CD4-positive, alpha-beta T cell treated with Interleukin-17A for 4 hours (primary cell): ENCODE results near the gene DAGLB.
A peak's percentile ranks its signal among the peaks of the same experiment; 100 is the strongest.
"Not testable (repeated sequence)": the region's sequence is repeated elsewhere in the genome, so short reads cannot be mapped to it uniquely, and the experiment has no call there.

Experiments
- DNase-seq: peaks from one replicate; pipeline ENCODE4 v3.0.0-alpha.2; 2020; ENCODE audit warnings: mixed read lengths

Gene DAGLB

DNA sequence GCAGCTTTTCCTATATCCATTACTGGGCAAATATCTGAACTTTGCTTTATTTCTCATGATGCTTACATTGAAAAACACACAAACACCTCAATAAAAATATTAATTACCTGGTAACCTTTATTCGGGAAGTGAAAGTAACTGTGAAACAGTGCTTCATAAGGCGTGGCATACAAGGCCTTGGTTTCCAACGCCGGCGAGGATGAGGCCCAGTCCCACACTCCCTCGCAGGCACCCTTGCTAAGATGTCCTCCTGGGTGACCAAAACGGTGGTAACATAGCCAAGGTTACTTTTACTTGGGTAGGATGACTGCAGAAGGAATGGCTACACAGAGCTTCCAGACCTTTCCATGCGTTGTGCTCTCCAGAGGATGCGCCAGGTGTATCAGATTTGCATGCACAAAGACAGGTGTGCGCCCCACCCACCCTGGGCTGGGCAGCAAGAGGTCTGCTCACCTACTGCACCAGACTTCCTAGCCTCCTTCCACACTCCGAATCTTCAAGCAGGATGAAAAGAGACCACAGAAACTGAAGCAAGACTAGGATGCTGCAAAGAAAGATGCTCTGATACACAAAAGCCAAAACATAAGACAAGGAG is 13.3 kb upstream of the DAGLB start:
- no peak for DNase-seq

- DNase-seq: no peak
Measured at GRCh38 chr7:6460303-6460702, 12.5 kb upstream of the DAGLB start.

DNA sequence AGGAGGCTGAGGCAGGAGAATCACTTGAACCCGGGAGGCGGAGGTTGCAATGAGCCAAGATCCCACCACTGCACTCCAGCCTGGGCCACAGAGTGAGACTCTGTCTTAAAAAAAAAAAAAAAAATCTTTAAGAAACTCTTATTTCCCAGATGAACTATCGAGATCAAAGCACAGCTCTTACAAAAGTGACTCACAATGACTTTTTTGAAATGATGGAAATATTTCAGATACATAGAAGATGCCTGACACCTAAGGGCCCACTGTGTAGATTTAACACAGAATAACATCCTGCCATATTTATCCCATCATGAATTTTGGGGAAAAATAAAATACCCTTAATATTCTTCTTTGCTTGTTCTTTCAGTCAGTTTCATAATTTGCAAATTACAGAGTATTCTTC is 10.9 kb upstream of the DAGLB start:
- DNase-seq: not testable (repeated sequence)

DNA sequence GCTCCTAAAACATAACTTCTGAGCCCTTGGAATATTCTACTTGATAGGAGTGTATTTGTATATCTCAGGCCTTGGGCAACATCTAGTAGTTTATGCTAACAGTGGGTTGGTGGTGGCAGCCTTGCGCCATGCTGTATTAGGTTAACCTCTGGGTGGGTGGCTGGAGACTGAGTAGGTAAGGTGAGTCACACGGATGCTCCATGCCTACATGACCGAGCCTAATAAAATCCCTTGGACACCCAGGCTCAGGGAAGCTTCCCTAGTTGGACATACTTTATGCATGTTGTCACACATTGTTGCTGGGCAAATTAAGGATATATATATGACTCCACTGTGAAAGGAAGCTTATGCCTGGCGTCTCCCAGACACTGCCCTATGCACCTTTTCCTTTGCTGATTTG is 6.0 kb upstream of the DAGLB start:
- no peak for DNase-seq

- DNase-seq: no peak
Measured at GRCh38 chr7:6451224-6451705, 3.5 kb upstream of the DAGLB start.

- DNase-seq: not testable (repeated sequence)
Measured at GRCh38 chr7:6450591-6450990, 2.8 kb upstream of the DAGLB start.

DNA sequence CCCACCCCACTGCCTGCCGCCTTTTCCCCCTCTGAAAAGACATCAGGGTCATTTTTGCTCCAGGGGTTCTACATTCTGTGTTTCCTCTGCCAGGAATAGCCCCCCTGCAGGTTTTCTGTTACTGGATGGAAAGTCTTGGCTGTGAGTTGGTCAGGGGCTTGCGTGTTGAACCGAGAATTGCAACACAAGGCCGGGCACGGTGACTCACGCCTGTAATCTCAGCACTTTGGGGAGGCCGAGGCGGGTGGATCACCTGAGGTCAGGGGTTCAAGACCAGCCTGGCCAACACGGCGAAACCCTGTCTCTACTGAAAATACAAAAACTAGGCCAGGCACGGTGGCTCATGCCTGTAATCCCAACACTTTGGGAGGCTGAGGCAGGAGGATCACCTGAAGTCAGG is 2.1 kb upstream of the DAGLB start:
- not testable (repeated sequence) for DNase-seq

DNA sequence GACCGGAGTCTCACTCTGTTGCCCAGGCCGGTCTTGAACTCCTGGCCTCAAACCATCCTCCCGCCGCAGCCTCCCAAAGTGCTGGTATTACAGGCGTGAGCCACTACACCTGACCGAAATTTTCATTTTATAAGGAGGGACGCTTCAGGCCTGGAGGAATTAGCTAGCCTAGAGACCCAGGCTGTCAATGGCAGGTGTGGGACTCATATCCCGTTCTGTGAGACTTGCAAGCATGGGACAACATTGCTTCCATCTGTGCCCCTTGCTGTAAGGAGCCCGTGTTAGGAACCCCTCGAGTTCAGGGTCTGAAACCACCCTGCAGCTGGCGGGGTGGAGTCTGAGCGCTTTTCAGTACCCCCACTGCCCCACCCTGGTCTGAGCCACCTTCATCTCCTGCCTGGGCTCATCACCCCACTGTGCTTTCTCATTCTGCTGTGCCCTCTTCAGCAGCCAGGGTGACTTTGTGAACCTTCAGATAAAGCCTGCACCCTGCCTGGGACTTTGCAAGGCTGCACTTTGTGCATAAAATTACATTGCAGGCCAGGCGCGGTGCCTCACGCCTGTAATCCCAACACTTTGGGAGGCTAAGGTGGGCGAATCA is 1.3 kb upstream of the DAGLB start:
- no peak for DNase-seq

DNA sequence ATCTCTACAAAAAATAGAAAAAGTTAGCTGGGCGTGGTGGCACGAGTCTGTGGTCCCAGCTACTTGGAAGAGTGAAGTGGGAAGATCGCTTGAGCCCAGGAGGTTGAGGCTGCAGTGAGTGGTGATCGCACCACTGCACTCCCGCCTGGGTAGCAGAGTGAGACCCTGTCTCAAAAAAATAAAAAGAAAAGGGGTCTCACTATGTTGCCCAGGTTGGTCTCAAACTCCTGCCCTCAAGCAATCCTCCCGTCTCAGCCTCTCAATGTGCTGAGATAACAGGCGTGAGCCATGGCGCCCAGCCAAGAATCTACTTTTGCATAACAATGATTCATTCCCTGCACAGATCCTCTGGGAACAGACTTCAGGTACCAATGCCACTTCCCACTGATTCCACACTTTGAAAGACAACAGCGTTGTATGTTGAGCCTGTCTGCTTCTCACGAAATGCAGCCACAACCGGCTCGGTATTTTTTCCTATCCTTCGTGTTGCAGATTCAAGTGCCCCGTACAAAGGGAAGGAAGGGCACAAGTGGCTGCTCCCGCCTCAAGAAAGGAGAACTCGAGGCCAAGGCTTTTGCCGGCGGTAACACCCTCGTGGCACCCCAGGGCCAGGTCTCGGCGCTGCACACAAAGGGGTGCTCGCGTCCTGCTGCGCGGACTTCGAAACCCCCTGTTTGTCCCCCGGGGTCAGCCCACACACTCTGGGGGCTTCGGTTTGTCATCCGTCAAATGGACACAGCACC is 745 bp downstream of the DAGLB start:
- peak; percentile 57 for DNase-seq

DNA sequence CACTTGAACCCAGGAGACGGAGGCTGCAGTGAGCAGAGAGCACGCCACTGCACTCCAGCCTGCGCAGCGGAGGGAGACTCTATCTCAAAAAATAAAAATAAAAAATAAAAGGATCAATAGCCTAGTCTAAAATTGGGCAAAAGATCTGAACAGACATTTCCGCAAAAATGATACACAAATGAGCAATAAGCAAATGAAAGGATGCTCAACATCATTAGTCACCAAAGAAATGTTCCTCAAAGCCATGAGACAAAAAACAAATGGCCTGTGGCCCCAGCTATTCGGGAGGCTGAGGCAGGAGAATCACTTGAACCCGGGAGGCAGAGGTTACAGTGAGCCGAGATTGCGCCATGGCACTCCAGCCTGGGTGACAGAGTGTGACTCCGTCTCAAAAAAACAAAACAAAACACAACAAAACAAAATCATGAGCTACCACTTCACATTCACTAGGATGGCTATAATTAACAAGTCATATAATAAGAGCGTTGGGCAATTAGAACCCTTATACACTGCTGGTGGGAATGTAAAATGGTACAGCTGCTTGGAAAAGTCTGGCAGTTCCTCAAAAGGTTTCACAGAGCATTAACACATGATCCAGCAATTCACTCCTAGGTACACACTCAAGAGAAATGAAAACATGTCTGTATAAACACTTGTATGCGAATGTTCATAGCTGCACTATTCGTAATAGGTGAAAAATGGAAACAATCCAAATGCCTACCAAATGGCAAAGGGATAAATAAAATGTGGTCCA is 3.1 kb downstream of the DAGLB start:
- no peak for DNase-seq

GRCh38 chr7:6443372-6443941 is 4.3 kb downstream of the DAGLB start:
- no peak for DNase-seq

- no peak for DNase-seq
Measured at GRCh38 chr7:6442114-6442513, 5.6 kb downstream of the DAGLB start.

DNA sequence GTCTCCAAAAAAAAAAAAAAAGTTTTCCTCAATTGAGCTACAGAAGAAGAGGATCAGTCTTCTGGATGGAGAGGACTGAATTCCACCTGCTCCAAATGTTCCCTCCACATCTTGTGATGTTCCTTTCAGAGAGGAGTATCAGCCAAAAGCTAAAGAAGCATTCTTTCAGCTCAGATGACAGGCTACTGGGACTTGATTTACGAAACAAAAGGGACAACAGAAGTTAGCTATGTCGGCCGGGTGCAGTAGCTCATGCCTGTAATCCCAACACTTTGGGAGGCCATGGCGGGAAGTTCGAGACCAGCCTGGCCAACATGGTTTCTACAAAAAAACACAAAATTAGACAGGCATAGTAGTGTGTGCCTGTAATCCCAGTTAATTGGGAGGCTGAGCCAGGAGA is 7.4 kb downstream of the DAGLB start:
- DNase-seq: no peak

DNA sequence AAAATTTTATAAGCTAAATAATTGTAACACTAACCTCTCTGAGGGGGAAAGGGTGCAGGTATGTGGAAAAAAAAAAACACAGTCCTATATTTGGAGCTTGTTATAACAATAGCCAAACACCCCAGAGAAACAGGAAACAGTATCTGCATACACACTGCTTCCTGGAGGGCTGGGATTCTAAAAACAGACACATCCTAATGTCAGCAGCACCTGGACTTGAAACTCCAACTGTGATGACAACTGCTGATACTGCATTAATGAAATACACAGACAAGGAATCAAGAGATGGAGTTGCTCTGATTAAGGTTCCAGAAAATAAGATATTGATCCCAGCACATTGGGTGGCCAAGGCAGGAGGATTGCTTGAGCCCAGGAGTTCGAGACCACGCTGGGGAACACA is 9.3 kb downstream of the DAGLB start:
- peak; percentile 16 for DNase-seq

DNA sequence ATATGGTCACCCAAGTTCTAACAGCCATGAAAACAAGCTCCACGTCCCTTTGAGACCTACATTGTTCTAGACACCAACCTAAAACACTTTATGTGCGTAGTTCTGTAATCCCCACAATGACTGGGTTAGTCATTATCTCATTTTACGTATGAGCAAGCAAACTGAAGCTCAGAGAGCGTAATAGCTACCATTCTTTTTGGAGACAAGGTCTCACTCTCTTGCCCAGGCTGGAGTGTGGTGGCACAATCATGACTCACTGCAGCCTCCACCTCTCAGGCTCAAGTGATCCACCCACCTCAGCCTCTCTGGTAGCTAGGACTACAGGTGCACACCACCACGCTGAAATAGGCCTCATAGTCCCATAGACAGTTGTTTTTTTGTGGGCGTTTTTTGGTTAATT is 10.5 kb downstream of the DAGLB start:
- peak; percentile 34 for DNase-seq

GRCh38 chr7:6436385-6436685 is 11.4 kb downstream of the DAGLB start:
- DNase-seq: peak; percentile 63

- peak; percentile 94 for DNase-seq
Measured at GRCh38 chr7:6435486-6436384, 12.0 kb downstream of the DAGLB start.

GRCh38 chr7:6433784-6434615 is 13.8 kb downstream of the DAGLB start:
- no peak for DNase-seq

GRCh38 chr7:6432781-6433180 is 15.0 kb downstream of the DAGLB start:
- no peak for DNase-seq

GRCh38 chr7:6430974-6431373 is 16.8 kb downstream of the DAGLB start:
- DNase-seq: no peak

- DNase-seq: no peak
Measured at GRCh38 chr7:6430271-6430940, 17.3 kb downstream of the DAGLB start.
